Measurements from ENCODE around the gene LRRC27. TPM values are rescaled to one million over a fixed set of nuclear protein-coding genes. Genes with fewer than 3 reads are reported as not detected.

Gene LRRC27
- total RNA-seq, 6 experiments from 2014 or later = 2.2 to 5.4 (median 3.2) TPM

DNA sequence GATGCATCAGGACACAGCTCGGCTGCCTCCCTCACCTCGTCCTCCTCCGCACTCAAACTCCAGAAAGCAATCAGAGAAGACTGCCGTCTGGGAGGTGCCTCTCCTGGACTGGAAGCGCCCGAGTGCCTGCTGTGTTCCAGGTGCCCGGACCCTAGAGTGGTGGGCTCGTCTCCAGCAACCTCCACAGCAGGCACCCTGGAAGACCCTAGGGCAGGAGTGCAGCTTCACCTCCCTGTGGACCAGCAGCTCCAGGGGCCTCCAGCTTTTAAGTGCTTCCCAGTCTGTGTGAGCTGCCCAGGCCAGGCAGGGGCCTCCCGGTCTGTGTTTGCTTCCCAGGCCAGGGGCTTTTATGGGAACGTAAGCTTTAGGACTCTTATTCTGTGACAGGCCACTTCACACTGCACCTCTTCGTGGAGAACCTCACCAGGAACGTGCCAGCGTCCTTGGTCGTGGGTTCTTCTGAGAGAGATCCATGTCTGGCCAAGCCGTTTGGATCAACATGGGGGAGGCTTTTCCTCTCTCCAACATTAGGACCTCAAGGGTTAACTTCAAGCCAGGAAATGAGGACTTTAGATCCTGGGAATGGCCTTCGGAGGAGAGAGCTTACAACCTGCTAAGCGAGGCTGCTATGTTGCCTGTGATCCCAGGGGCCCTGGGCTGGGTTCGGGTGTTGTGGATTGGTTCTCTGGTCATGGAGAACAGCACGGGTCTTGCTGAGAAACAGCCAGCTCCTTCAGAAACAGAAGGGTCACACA is 59.1 kb downstream of the LRRC27 start:
- no peak for ATAC-seq
- no peaks in the 10 kb centered on the region for H3K27me3 ChIP-seq
- no peaks in the 10 kb centered on the region for H3K36me3 ChIP-seq
- H3K27ac ChIP-seq = no peak overlapping the region
- H3K9me3 ChIP-seq = no peaks in the 10 kb centered on the region
- no peak for TF ChIP-seq POLR2A (IDR thresholded peaks at IDR 0.05)
- TF ChIP-seq, protein P1, sequence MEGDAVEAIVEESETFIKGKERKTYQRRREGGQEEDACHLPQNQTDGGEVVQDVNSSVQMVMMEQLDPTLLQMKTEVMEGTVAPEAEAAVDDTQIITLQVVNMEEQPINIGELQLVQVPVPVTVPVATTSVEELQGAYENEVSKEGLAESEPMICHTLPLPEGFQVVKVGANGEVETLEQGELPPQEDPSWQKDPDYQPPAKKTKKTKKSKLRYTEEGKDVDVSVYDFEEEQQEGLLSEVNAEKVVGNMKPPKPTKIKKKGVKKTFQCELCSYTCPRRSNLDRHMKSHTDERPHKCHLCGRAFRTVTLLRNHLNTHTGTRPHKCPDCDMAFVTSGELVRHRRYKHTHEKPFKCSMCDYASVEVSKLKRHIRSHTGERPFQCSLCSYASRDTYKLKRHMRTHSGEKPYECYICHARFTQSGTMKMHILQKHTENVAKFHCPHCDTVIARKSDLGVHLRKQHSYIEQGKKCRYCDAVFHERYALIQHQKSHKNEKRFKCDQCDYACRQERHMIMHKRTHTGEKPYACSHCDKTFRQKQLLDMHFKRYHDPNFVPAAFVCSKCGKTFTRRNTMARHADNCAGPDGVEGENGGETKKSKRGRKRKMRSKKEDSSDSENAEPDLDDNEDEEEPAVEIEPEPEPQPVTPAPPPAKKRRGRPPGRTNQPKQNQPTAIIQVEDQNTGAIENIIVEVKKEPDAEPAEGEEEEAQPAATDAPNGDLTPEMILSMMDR (IDR thresholded peaks at IDR 0.05) = no peak
- WGBS (ENCODE audit: insufficient coverage, low coverage, low lambda C conversion rate, missing lambda C conversion rate) = 71% methylated on average over 7 of the region's 19 CpGs
- H3K4me1 ChIP-seq = no peaks in the 10 kb centered on the region
- H3K4me3 ChIP-seq = no peak overlapping the region
- DNase-seq = peak in 2 of 3 donors; percentile 42 to 53
- intact Hi-C loops (cut with DNase I) = loop anchor here (5.0 to 10.0 kb wide), 3 partner anchors 56 to 61 kb away; partner anchors contain the start of gene LRRC27 (in 1 of the 2)

DNA sequence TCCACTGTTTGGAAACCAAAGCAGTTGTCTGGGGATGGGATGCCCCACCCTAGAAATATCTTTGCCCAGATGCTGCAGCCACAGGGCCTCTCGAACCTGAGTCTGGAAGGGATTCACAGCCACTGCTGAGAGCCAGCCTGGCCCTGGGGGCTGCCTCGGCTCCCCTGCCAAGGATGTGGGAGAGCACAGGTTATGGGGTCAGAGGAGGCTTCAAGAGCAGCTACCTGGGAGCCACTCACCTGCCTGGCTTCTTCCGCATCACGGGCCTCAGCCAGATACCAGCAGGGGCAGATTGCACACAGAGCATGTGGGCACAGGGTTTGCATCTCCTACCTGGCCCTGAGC is 59.7 kb downstream of the LRRC27 start:
- Histone ChIP-seq H3K4me3 (no peak overlapping the region), H3K4me1 (no peaks in the 10 kb centered on the region), H3K36me3 (no peaks in the 10 kb centered on the region), H3K27ac (no peak overlapping the region), H3K9me3 (no peaks in the 10 kb centered on the region), H3K27me3 (no peaks in the 10 kb centered on the region)
- ATAC-seq = no peak
- DNase-seq = no peak
- WGBS (ENCODE audit: insufficient coverage, low coverage, low lambda C conversion rate, missing lambda C conversion rate) = 100% methylated on average over 2 of the region's 4 CpGs
- intact Hi-C loops (cut with DNase I) = loop anchor here (5.0 to 10.0 kb wide), 3 partner anchors 56 to 61 kb away; partner anchors contain the start of gene LRRC27 (in 1 of the 2)
- TF ChIP-seq, protein P1 (IDR thresholded peaks at IDR 0.05) = no peak
- no peak for TF ChIP-seq POLR2A (IDR thresholded peaks at IDR 0.05)

DNA sequence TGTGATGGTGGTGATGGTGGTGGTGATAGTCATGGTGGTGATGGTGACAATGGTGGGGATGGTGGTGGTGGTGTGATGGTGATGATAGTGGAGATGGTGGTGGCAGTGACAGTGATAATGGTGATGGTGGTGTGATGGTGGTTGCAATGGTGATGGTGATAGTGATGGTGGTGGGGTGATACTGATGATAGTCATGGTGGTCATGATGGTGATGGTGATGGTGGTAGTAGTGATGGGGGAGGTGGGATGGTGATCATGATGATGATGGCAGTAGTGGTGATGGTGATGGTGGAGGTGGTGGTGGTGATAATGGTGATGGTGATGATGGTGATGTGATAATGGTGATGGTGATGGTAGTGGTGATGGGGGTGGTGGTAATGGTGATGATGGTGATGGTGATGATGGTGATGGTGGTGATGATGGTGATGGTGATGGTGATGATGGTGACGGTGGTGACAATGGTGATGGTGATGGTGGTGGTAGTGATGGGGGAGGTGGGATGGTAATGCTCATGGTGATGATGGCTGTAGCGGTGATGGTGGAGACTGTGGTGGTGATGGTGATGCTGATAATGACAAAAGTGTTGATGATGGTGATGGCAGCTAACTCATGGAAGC is 60.3 kb downstream of the LRRC27 start:
- DNase-seq (no peak), ATAC-seq (no peak)
- Histone ChIP-seq H3K27me3 (no peaks in the 10 kb centered on the region), H3K36me3 (no peaks in the 10 kb centered on the region), H3K4me1 (no peaks in the 10 kb centered on the region), H3K4me3 (no peak overlapping the region), H3K27ac (no peak overlapping the region), H3K9me3 (no peaks in the 10 kb centered on the region)
- intact Hi-C loops (cut with DNase I) = loop anchor here (5.0 to 10.0 kb wide), 3 partner anchors 55 to 60 kb away; partner anchors contain the start of gene LRRC27 (in 1 of the 2)
- TF ChIP-seq, protein P1 (IDR thresholded peaks at IDR 0.05) = no peak
- TF ChIP-seq POLR2A (IDR thresholded peaks at IDR 0.05) = no peak
- 83% methylated on average over 2 of the region's 2 CpGs for WGBS (ENCODE audit: insufficient coverage, low coverage, low lambda C conversion rate, missing lambda C conversion rate)

DNA sequence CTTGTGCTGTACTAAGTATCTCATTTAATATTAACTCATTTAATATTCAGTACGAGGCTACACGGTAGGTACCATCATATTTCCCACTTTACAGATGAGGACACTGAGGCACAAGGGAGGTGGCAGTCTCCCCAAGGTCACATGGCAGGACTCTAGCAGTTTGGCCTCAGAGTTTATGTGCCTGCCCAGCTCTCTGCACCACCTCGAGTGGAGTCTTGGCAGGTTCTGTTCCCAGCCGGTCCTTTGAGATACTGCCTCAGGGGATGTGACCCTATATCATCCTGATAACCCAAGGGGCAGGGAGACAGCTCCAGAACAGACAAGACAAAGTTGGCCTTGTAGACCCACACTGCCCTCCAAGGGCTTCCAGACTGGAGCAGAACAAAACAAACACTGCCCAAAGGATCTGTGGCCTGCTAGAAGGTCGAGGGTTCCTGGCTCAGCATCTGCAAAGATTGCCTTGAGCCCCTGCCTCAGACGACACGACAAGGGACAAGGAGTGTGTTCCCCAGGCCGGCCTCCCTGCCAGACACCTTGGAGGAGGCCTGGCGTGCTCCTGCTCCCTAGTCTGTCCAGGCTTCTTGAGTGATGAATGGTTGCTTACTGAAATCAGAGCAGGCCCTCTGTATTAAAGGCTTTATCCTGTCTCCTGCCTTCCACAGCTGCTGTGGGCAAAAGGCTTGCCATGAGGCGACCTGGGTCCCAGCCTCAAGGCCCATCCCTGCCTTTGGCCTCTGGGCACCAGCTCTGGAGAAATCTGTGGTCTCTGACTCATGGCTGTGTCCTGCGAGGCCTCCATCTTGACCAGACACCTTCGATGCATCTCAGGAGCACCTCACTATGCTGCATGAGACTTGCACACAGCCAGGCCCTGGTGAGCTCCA is 61.1 kb downstream of the LRRC27 start:
- intact Hi-C loops (cut with DNase I) = loop anchor here (5.0 to 10.0 kb wide), 3 partner anchors 54 to 59 kb away; partner anchors contain the start of gene LRRC27 (in 1 of the 2)

More for the DNA sequence above, 61.1 kb downstream of the LRRC27 start:
- DNase-seq (no peak), ATAC-seq (no peak)
- H3K9me3 ChIP-seq = no peaks in the 10 kb centered on the region
- no peak for TF ChIP-seq POLR2A (IDR thresholded peaks at IDR 0.05)
- no peak overlapping the region for H3K27ac ChIP-seq
- H3K36me3 ChIP-seq = no peaks in the 10 kb centered on the region
- 57% methylated on average over 1 of the region's 12 CpGs for WGBS (ENCODE audit: insufficient coverage, low coverage, low lambda C conversion rate, missing lambda C conversion rate)
- no peaks in the 10 kb centered on the region for H3K27me3 ChIP-seq
- H3K4me1 ChIP-seq = peaks cover 0 to 4% (median 2%) of the 10 kb centered on the region in 4 donors
- no peak overlapping the region for H3K4me3 ChIP-seq
